CD4-positive, alpha-beta T cell treated with Interleukin-17A for 4 hours (primary cell): ENCODE measurements around the gene ARMC8.
A peak's percentile ranks its signal among the peaks of the same experiment; 100 is the strongest.

ENCODE experiments used
- DNase-seq: peaks from one replicate; pipeline ENCODE4 v3.0.0-alpha.2; 2020; ENCODE audit warnings: mixed read lengths

The ARMC8 gene

DNA sequence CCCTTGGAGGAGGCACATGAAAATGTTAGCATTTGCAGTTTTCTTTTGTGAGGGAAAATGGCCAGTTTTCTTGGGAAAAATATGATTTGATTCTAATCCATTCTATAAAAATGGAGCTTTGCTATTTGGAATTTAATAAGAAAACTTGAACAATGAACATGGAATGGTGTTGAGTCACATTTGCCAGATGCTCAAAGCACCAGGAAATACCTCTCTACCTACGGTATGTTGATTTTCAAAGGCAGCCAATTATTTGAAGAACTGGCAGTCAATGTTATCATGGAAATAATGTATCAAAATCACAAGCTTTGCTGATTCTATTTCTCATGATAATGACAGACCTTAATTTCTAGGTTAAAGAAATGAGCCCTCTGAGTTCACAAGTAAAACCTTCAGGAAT lies 127.7 kb downstream of the ARMC8 start:
- DNase-seq: no peak

DNA sequence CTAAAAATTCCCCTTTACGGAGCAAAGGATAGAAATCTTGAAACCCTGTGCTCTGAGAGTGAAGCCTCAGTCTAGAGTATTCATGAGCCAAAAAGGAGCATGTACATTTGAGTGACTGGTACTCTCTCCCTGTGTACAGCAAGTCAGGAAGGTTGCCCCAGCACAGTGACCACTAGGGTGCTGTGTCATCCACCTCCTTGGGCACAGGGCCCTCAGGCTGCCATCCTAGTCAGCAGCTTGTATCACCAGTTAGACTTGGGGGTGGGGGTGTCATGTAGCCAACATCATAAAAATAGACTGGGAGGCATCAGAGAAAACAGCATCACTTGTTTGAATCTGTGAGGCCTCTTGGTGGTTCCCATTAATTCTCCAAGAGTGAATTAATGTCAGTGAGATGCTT lies 130.6 kb downstream of the ARMC8 start:
- DNase-seq: no peak

DNA sequence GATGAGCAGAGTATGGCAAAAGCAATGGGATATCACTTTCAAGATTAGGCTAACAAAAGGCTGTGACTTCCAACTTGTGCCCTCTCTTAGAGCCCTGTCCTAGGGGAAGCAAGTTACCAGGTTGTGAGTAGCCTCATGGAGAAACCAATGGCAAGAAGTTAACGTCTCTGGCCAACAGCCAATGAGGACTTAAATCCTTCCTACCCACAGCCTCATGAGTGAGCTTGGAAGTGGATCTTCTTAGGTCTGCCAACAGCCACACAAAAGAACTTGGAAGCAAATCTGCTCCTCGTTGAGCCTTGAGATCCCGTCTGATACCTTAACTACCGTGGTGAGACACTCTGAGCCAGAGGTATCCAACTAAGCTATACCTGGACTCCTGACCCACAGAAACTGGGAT lies 136.9 kb downstream of the ARMC8 start:
- DNase-seq: no peak

DNA sequence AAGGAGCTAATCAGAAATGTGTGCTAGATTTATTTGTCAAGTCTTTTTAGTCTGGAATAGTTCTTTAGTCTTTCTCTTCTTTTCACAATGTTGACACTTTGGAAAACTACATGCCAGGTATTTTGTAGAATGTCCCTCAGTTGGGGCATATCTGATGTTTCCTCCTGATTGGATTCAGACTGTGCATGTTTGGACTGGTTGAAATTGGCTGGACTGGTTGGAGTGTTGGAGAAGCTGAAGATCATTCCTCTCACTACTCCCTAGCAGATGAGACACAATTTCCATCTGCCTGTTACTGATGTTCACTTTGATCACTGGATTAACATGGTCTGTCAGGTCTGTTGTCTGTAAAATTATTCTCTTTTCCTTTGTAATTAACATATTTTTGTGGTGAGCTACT lies 138.9 kb downstream of the ARMC8 start:
- no peak for DNase-seq

DNA sequence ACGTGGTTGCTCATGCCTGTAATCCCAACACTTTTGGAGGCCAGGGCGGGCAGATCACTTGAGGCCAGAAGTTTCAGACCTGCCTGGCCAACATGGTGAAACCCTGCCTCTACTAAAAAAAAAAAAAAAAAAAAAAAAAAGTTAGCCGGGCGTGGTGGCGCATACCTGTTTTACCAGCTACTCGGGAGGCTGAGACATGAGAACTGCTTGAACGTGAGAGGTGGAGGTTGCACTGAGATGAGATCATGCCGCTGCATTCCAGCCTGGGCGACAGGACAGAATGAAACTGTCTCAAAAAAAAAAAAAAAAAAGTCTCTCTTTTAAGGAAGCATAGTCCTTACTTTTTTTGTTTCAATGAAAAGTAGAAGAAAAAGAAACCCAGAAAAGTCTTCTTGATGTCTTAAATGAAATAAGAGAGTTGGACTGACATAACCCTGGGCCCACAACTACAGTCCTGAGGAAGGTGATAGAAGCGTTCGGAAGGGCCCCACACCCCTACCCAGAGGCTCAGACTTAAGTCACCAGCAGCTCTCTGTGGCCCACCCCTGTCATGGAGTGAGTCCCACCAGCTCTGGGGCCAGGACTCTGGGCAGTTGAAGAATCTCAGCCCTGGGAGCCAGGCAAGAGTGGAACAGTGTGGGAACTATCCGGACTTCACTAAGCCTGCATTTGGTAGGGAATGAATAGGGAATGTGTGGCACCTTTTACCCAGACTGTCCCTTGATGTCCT lies 139.9 kb downstream of the ARMC8 start:
- DNase-seq: no peak

DNA sequence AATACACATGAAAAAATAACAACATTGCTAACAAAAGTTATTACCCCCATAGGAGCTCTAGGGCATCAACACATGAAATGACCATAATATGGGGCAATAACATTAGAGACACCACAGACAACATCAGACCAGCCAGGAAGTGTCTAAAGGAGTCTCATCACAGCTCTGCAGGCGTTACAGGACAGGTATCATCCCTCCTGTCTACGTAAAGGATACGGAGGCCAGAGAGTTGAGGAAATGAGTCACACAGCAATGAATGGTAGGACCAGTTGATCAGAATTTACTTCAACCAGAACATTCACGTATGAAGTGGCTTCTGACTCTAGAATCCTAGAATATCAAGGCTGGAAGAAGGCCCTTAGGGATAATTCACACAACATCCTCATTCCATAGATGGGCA lies 140.7 kb downstream of the ARMC8 start:
- DNase-seq: no peak

DNA sequence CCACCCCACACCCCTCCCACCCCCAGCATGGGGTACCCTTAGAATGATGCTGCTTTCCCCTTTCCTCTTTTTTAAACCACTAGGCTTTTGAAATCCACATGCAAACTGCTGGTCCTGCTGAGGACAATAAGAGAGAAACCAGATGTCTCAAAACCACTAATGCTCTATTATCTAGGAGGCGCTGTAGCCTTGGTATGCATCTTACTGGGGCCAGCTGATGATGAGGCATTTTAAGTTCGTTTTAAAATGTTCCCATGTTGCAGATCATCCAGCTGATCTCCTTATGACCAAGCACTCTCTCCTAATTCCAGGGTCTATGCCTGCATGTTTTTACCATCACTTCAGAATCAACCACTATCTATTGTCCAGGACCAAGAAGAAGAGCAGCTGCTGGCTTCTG lies 141.2 kb downstream of the ARMC8 start:
- DNase-seq: no peak

DNA sequence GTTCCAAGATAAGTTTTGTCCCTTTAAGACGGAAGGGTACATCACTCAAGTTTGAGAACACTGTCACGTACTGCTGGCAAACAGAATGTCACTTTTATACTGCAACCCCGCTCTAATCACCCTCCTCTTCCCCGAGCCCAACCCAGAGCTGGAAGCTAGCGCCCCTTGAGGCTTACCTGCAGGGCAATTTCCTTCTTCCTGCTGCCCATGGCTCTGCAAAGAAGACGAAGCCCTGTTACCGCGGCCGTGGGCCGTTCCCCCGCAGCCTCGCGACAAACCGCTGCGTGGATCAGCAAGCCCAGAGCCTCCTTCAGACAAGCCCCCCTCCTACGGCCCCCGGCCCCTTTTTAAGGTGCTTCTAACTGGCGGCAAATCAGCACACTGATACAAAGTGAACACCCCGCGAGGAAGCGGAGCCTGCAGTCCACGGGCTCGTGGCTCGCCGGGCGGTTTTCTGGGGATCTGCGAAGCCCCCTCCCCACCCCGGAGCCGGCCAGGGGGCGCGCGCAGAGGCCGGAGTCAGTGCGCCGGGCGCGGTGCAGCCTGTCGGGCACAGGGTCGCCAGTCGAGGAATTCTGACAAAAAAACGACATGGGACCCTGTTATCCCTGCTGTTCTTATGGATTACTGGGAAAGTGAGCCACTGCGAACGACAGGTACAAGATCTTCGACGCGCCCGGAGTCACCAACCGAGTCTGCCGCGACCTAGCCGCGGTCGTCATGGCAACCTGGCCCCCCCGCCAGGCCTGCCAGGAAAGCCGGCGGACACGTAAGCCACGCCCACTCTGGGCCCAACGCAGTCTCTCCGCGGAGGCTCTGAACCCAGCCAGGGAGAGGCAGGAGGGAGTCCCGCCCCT lies 142.3 kb downstream of the ARMC8 start, which contains the start of gene NME9:
Gene NME9 (minus strand): TSS at position 725 of the 857 bp plus-strand sequence. CDS start 516 bp downstream, at position 209.
- peak; percentile 97 for DNase-seq

DNA sequence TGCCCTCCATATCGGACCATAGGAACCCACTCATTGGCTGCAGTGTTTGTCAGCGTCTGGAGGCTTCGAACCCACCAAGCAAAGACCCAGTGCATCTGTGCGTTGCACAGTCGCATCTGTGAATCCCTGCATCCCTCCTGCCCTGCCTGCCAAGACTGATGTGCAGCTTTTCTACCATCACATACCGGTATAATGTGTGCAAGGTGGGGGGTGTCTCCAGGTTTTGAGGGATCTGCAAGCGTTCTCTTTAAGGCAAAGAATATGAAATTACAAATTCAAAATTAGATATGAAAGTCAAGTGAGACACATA lies 142.8 kb downstream of the ARMC8 start:
- no peak for DNase-seq

DNA sequence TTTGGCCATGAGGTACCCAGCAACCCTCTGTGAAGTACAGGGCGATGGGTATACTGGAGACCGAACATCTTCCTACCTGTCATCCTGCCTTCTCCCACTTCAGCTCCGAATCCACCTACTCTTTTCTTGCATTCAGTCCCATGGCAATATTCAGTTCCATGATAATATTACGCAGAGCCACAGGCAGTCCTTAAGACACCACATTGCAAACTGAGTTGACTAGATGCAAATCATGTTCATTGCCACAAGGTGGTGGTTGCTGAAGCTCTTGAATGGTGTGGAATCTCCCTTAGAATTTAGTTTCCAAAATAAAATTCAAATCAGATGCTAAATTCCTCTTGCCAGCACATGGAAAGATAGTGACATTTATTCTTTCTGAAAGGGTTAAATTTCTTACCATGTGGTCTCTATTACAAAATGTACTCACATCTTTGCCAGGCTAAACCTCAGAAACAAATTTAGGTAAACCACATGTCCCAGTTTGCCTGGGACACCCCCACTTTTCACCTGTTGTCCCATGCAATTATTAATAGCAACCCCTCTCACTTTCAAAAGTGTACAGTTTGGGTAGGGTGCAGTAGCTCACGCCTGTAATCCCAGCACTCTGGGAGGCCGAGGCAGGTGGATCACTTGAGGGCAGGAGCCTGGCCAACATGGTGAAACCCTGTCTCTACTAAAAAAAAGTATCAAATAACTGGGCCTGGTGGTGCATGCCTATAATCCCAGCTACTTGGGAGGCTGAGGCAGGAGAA lies 144.2 kb downstream of the ARMC8 start:
- no peak for DNase-seq

DNA sequence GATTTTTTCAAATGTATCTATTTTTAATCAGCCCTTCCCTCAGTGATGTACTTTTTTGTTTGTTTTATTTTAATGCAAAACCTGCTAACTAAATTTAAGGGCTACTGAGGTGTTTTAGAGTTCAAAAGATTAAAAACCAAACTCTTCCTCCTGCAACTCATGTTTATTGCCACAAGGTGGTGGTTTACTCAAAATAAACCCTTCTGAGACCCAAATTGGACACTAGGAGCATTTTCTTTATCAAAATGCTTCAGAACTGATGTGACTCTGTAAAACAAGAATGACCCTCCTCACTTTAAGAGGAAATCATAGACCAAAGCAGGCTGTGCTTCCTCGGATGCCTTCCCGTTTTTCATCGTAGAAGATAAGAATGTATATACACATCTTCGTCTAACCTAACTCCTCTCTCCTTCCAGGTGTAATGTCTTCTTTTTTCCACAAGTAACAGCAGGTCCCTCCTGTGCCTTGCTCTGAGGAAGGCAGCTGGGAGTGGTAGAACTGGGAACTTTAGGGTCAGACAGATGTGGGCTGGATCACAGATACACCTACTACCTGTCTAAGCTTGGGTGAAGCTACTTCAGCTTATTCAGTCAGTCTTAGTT lies 145.5 kb downstream of the ARMC8 start:
- no peak for DNase-seq

DNA sequence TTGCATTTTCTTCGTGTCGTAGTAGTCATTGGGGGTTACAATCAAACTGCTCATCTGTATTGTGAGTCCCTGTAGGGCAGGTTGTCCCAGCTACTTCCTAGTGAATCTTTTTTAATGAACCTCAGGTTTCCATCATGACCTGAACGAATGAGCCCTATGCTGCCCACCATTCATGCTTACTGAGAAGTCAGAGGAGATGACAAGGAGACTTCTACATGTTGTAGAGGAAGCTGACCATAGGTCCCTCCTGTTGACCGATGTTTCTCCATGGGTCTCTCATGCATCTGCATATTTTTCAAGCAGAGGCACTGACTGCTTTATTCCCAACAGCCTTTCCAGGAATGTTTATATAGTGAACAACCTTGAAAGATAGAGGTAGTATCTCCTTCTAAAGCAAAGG lies 147.5 kb downstream of the ARMC8 start:
- no peak for DNase-seq

DNA sequence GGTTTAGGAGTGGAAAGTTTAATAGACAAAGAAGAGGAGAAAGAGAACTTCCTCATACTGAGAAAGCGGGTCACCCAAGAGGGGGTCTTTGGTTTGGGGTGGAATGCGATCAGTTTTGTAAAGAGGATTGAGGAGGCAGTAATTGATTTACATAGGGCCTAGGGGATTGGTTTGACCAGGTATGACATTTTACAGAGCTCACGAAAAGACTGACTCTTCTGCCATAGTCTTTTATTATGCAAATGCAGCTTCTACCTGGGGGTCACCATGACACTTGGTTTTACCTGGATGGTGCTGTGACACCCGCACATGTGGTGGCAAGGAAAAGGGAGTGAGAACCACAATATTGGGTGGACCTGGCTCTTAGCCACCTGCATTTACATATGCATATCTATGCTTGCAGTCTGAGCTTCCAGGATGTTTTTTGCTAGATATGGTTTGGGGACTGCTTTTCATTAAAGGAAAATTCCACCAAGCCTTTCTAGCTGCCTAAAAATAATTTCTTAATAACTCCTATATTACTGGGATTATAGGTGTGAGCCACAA lies 149.4 kb downstream of the ARMC8 start:
- DNase-seq: no peak

DNA sequence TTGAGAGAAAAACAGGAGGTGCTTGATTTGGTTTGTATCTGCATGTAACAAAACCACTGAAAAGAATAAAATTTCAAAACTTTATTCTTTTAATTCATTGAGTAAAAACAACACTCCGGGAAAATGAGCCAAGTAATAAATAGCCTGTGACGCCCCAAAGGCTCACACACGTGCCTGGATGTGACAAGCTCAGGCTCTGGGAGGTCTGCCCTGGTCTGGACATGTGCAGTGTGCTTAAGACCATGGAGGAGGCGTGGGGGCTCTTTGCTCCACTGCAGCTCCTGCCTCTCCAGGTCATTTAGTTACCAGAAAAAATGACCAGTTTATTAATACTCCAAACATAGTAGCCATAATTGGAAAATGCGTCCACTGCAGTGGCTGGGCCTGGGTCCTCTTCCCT lies 151.1 kb downstream of the ARMC8 start:
- DNase-seq: no peak

DNA sequence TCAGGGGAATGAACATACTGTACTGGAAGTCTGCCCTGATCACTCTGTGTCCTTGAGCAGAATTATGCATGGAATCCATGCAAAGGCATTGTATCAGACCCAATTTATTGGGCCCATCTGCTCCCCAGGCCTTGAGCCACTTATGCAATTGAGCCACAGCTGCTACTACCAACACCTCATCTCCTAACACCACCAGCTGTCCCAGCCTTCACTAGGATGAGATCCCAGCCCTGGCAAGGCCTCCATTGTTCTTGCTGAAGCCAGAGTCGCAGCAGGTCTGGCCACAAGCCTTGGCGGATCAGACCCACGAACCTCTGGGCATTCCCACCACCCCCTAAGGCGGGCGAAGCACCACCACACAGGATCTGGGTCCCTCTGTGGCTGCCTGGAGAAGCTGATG lies 151.7 kb downstream of the ARMC8 start:
- DNase-seq: no peak

DNA sequence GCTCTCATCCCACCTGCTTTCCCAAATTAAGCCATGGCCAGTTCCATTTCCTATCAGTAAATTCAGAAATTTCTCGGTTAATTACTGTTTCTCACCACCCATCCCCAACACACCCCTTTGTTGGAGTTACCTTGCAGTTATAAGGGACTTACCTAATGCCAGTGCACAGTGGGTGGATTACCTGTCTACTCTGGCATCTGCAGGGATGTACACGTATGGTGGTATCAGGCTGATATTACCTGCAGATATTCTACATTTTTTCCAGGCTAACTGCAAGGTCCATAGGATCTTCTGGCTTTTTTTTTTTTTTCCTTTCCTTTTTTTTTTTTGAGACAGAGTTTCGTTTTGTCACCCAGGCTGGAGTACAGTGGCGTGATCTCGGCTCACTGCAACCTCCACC lies 153.4 kb downstream of the ARMC8 start:
- no peak for DNase-seq

DNA sequence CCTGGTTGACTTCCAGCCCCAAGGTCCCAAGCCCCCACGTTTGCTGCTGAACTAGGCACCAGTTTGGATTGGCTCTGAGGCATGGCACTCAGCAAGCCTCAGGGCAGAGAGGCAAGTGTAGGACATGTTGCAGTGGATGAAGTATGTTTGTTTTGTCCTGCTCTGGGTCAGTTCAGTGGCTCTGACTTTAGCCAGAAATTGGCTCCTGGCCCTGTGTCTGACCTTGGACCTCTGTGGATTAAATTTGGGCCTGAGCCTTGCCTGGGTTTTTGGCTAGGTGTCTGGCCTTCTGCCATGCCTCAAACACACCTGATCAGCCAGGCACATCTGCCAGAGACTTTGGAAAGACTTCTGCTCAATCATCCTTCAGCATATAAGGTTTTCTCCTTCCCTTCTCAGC lies 157.7 kb downstream of the ARMC8 start:
- no peak for DNase-seq
